IgD-negative memory B cell (primary cell): ENCODE data around the gene GRM4. TPM values are rescaled to one million over a fixed set of nuclear protein-coding genes. Genes with fewer than 3 reads are reported as not detected.

ENCODE experiments used
- H3K27ac Mint-ChIP-seq, 3 donors: one replicate each; pipeline ENCODE4 v1.8.0; 2020 to 2022; ENCODE audit warnings: mild to moderate bottlenecking in 3 of 3, mixed read lengths in 3 of 3, moderate library complexity in 1 of 3
- H3K27me3 Mint-ChIP-seq: one replicate; pipeline ENCODE4 v1.8.0; 2021; ENCODE audit warnings: mixed read lengths
- H3K36me3 Mint-ChIP-seq: one replicate; pipeline ENCODE4 v1.8.0; 2020; ENCODE audit warnings: mild to moderate bottlenecking, mixed read lengths
- H3K4me1 Mint-ChIP-seq, 3 donors: one replicate each; pipeline ENCODE4 v1.8.0; 2020 to 2022; ENCODE audit warnings: mixed read lengths in 3 of 3, mild to moderate bottlenecking in 1 of 3
- H3K4me3 Mint-ChIP-seq, 4 donors: one replicate each; pipeline ENCODE4 v1.8.0; 2020 to 2022; ENCODE audit warnings: mild to moderate bottlenecking in 4 of 4, mixed read lengths in 4 of 4, moderate library complexity in 3 of 4
- H3K9me3 Mint-ChIP-seq, 3 donors: one replicate each; pipeline ENCODE4 v1.8.0; 2020 to 2021; ENCODE audit warnings: mixed read lengths in 3 of 3, mild to moderate bottlenecking in 1 of 3
- polyA plus RNA-seq: library from polyadenylated mRNA; unstranded; fragments of 300-500 nt; fragmentation: Illumina TruSeq; gene quantifications from one replicate; pipeline ENCODE4 v1.2.3, GENCODE V29; 2021

Gene GRM4
- polyA plus RNA-seq, 1 donor from 2014 or later, result not detected

DNA sequence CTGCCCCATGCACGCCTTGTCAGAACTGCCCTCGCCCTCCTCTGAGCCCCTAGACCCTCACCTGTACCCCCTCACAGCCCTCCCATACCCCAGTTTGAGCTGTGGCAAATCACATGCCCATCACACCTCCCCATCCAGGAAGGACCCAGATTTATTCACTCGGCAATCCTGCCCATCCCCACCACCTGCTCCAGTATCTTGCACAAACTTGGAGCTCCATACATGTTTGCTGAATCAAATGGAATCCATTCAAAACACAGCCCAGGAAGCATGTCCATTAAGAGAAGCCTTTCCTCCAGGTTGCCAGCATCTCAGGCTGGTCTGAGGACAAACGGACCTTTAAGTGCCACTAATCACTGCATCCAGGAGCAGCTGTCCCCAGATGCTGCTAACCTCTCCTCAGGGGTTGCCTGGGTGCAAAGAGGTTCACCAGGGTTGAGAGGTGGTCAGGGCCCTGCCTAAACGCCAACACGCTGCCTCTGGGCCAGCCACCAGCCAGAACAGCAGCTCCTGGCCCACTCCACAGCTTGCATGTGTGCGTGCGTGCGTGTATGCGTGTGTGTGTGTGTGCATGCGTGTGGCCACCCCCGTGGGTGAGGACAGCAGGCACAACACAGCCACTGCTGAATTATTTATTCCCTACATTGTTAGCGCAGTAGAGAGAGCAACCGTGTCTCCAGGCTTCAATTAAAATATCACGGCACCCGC is 31.0 kb downstream of the GRM4 start:
- H3K4me3 Mint-ChIP-seq, result no peak overlapping the region
- no peaks in the 10 kb centered on the region for H3K4me1 Mint-ChIP-seq
- no peak overlapping the region for H3K27ac Mint-ChIP-seq
- no peaks in the 10 kb centered on the region for H3K9me3 Mint-ChIP-seq
- peaks cover 28% of the 10 kb centered on the region for H3K27me3 Mint-ChIP-seq
- H3K36me3 Mint-ChIP-seq, result no peaks in the 10 kb centered on the region

DNA sequence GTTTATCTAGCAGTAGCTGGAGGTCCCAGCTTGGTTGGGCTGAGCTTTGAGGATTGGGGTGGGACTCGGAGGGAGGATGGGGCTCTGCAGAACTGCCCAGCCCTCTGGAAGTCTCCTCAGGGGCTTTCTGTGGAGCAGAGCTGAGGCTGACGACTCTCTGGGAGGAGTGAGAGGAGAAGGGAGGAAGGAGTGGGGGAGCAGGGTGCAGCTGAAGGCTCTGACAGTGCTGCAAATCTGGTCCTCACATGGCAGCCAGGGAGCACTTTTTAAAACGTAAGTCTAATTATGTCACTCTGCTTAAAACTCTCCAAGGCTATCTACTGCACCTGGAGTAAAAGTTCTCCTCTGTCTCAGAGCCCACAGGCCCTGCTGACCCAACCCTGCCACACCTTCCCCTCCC is 32.4 kb downstream of the GRM4 start:
- peaks cover 36% of the 10 kb centered on the region for H3K27me3 Mint-ChIP-seq

DNA sequence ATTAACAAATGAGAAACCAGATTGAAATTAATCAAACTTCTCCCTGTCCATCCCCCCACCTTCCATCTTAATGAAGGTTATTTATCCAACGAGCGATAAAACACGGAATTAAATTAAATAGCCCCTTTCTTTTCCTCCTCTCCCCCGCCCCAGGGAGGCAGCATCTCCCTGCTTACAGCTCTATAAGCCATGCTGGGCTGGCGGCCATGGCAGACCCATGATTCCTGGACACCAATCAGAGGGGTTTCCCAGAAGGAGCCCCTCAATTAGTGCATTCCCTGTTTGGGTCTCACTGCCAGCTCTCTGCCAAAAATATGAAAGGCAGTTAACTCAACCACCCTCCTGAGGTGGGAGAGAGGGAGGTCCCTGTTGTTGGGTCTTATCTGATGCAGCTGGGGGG is 33.8 kb downstream of the GRM4 start:
- Mint-ChIP-seq H3K36me3 (no peaks in the 10 kb centered on the region), H3K4me3 (no peak overlapping the region), H3K27ac (no peak overlapping the region), H3K9me3 (peaks cover 0 to 2% (median 0%) of the 10 kb centered on the region in 3 donors), H3K4me1 (no peaks in the 10 kb centered on the region), H3K27me3 (peaks cover 39% of the 10 kb centered on the region)

More for the DNA sequence above, 32.4 kb downstream of the GRM4 start:
- peaks cover 0 to 1% (median 0%) of the 10 kb centered on the region in 3 donors for H3K9me3 Mint-ChIP-seq
- peak overlapping the region in 1 of 3 donors; percentile 61 for H3K27ac Mint-ChIP-seq
- no peak overlapping the region for H3K4me3 Mint-ChIP-seq
- H3K4me1 Mint-ChIP-seq, result no peaks in the 10 kb centered on the region
- no peaks in the 10 kb centered on the region for H3K36me3 Mint-ChIP-seq

DNA sequence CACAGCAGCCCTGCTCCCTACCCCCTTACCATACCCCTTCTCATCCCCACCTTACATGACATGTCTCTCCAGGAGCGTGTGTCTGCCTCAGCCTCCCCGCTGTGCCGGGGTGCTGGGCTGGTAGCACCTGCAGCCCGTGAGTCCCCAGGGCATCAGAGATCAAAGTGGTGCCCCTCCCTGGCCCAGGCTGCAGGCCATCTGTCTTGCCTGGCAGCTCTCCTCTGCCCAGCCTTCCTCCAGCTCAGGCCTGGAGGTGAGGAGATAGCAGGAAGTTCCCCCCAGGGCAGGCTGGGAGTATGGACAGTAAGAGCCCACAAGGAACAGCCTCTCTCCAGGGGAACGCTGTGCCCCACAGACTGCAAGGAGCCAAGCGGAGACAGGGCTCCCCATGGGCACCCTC is 35.3 kb downstream of the GRM4 start:
- peaks cover 42% of the 10 kb centered on the region for H3K27me3 Mint-ChIP-seq
- peaks cover 0 to 2% (median 0%) of the 10 kb centered on the region in 3 donors for H3K9me3 Mint-ChIP-seq
- peak overlapping the region in 1 of 3 donors; percentile 1 for H3K27ac Mint-ChIP-seq
- H3K4me1 Mint-ChIP-seq, result no peaks in the 10 kb centered on the region
- no peaks in the 10 kb centered on the region for H3K36me3 Mint-ChIP-seq
- no peak overlapping the region for H3K4me3 Mint-ChIP-seq

DNA sequence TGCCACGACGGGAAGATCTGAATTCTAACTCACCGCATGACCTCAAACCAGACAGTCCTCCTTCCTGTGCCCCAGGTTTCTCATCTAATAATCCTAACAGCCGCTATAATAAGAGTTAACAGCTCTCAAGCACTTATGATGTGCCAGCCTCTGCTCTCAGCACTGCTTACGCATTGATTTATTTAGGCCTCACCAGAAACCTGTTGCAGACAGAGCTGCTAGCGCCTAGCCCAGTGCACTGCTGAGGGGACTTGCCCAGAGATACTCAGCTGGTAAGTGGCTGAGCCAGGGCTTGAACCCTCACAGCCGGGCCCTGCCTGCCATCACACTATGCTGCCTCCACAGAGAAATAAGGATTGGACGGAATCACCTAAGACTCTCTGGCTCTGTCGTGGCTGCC is 37.7 kb downstream of the GRM4 start:
- no peaks in the 10 kb centered on the region for H3K36me3 Mint-ChIP-seq

DNA sequence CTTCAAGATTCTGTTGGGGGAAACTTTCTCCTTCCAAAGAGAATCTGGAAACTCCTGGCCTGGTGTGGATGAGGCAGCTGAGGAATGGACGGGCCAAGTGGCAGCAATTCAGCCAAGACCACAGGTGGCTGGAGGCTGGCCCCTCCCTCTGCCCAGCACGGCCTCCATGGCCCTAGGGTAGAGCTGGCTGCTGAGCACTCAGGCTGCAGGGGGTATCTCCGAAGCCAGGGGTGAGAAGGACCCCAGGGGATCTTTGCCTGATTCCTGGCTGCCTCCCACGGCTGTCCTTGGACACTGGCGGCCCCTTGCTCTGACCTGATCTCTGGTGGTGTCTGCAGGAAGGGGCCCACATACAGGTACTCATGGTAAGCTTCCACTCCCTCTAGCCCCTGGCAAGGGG is 39.0 kb downstream of the GRM4 start:
- Mint-ChIP-seq H3K4me3 (no peak overlapping the region), H3K27ac (no peak overlapping the region), H3K36me3 (no peaks in the 10 kb centered on the region), H3K9me3 (peaks cover 0 to 2% (median 0%) of the 10 kb centered on the region in 3 donors), H3K4me1 (no peaks in the 10 kb centered on the region), H3K27me3 (peaks cover 26% of the 10 kb centered on the region)

More for the DNA sequence above, 37.7 kb downstream of the GRM4 start:
- Mint-ChIP-seq H3K9me3 (peaks cover 0 to 2% (median 0%) of the 10 kb centered on the region in 3 donors), H3K4me1 (no peaks in the 10 kb centered on the region), H3K27ac (no peak overlapping the region), H3K27me3 (peaks cover 35% of the 10 kb centered on the region), H3K4me3 (no peak overlapping the region)

DNA sequence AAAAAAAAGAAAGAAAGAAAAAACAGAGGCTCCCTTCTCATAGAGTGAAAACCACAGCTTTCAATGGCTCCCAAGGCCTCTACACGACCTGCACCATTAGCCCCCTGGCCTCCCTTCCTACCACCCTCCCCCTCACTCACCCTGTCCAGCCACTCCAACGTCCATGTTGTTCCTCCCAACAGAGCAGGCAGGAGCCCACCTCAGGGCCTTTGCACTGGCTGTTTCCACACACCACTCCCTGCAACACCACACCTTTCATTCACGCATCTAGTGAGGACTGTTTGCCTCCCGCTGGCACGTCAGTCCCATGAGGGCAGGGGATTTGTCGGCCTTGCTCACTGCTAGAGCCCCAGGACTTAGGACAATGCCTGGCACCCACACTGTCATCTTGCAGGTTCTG is 39.5 kb downstream of the GRM4 start:
- H3K4me1 Mint-ChIP-seq, result no peaks in the 10 kb centered on the region
- no peak overlapping the region for H3K4me3 Mint-ChIP-seq
- no peaks in the 10 kb centered on the region for H3K36me3 Mint-ChIP-seq
- no peak overlapping the region for H3K27ac Mint-ChIP-seq
- peaks cover 0 to 2% (median 0%) of the 10 kb centered on the region in 3 donors for H3K9me3 Mint-ChIP-seq
- H3K27me3 Mint-ChIP-seq, result peaks cover 23% of the 10 kb centered on the region

DNA sequence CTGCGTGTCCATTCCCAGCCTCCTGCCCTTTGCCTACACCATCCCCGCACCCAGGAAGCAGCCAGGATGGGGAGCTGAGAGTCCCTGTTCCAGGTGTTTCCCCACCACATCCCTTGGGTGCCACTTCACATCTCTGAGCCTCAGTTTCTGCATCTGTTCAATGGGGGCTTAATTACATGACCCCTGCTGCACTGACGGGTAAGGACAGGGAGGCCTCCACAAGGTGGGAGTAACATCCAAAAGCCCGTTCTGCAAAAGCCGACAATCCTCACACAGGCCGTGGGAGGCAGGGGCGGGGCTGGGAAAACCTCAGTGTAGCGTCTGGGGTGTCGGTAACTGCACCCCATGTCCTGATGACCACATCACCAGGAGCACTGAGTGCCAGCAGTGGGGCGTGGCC is 41.3 kb downstream of the GRM4 start:
- H3K4me3 Mint-ChIP-seq, result no peak overlapping the region
- H3K27me3 Mint-ChIP-seq, result peaks cover 21% of the 10 kb centered on the region
- H3K27ac Mint-ChIP-seq, result no peak overlapping the region
- H3K9me3 Mint-ChIP-seq, result peaks cover 0 to 2% (median 0%) of the 10 kb centered on the region in 3 donors
- H3K36me3 Mint-ChIP-seq, result no peaks in the 10 kb centered on the region
- no peaks in the 10 kb centered on the region for H3K4me1 Mint-ChIP-seq

DNA sequence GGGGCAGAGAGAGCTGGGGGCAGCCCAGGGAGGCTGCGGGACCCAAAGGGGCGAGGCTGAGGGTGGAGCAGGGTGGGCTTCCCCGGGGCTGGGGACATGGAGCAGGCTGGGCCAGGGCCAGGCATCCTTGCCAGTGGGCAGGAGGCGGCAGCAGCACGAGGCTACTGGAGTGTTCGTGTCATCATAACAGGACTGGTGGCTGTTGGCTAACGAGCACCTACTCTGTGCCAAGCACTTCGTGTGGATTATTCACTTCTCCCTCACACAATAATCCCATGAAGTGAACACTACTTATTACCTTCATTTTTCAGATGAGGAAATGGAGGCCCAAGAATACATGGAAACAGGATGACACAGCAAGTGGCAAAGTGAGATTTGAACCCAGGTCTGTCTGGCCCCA is 41.7 kb downstream of the GRM4 start:
- Mint-ChIP-seq H3K27me3 (peaks cover 19% of the 10 kb centered on the region), H3K36me3 (no peaks in the 10 kb centered on the region), H3K4me1 (no peaks in the 10 kb centered on the region), H3K9me3 (peaks cover 0 to 2% (median 0%) of the 10 kb centered on the region in 3 donors), H3K4me3 (no peak overlapping the region), H3K27ac (no peak overlapping the region)

DNA sequence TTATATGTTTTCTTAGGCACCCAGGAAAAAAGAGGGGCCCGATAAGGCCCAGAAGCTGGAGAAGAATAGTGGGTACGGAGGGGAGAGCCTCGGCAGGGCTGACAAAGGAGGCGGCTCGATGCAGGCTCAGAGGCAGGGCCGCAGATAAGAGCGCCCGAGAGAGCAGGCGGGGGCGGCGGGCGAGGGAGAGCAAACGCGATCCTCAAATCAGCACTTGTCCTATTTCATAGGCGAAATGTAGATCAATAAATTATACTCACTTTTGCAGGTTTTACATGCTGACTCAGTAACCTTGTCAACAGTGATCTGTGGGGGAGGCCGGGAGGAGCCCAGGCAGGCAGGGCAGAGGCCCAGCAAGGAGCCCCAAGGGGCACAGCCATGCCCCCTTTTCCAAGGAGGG is 42.6 kb downstream of the GRM4 start:
- Mint-ChIP-seq H3K27ac (no peak overlapping the region), H3K9me3 (no peaks in the 10 kb centered on the region), H3K36me3 (no peaks in the 10 kb centered on the region), H3K4me1 (no peaks in the 10 kb centered on the region), H3K27me3 (peaks cover 15% of the 10 kb centered on the region), H3K4me3 (no peak overlapping the region)

DNA sequence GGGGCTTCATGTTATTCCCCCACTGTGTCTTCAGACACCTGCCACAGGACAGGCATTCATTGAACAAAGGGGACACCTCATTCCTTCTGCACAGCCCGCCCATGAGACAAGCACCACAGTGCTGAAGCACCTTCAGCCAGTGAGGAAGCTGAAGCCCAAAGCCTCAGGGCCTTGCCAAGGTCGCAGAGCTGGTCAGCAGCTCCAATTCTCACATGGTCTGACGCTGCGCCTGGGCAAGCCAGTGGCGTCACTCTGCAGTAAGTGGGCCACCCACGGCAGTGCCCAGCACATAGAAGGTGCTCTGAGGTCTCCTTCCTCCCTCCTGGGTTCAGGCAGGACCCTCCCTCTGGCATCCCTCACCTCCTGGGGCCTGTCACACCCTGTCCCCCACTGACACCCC is 43.2 kb downstream of the GRM4 start:
- no peaks in the 10 kb centered on the region for H3K36me3 Mint-ChIP-seq
- H3K9me3 Mint-ChIP-seq, result no peaks in the 10 kb centered on the region
- H3K4me1 Mint-ChIP-seq, result no peaks in the 10 kb centered on the region
- H3K27ac Mint-ChIP-seq, result no peak overlapping the region
- no peak overlapping the region for H3K4me3 Mint-ChIP-seq
- peaks cover 19% of the 10 kb centered on the region for H3K27me3 Mint-ChIP-seq

DNA sequence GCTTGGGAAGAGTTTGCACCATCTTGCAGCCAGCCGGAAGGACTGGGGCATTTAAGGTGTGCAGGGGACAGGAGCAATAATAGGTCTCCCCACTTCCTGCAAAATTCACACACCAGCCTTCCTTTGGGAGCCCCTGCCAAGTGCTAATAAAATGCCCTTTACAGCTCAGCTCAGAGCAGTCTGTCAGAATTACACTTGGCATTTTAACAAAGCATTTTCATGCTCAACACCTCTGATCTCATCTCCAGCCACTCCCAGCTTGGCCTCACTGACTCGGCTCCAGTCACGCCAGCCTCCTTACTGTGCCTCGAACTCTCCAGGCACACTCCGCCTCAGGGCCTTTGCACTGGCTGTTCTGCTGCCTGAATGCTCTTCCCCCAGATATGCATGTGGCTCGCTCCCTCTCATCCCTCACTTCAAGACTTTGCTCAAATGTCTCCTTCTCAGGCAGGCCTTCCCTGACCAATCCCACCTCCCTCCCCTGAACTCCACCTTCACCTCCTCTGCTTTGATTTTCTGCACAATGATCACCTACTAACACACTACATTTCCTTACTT is 43.7 kb downstream of the GRM4 start:
- H3K9me3 Mint-ChIP-seq, result no peaks in the 10 kb centered on the region
- no peaks in the 10 kb centered on the region for H3K36me3 Mint-ChIP-seq
- no peak overlapping the region for H3K27ac Mint-ChIP-seq
- H3K4me3 Mint-ChIP-seq, result no peak overlapping the region
- peaks cover 15% of the 10 kb centered on the region for H3K27me3 Mint-ChIP-seq
- no peaks in the 10 kb centered on the region for H3K4me1 Mint-ChIP-seq

DNA sequence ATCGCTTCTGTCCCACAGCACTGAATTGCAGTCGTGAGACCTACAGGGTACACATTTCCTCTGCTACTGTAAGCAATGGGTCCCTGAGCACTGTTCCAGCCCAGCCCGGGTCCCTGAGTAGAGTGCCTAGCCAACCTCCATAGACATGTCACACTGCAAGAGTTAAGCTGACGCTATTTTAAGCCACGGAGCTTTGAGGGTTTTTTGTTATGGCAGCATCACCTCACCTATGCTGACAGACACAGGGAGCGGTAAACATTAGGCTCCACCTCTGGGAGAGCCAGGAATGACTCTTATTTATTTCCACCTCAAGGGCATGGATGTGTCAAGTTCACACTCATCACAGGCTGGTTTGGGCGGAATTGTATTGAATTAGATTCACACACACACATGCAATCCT is 45.1 kb downstream of the GRM4 start:
- Mint-ChIP-seq H3K27me3 (peaks cover 23% of the 10 kb centered on the region), H3K9me3 (no peaks in the 10 kb centered on the region), H3K4me3 (no peak overlapping the region), H3K36me3 (no peaks in the 10 kb centered on the region), H3K4me1 (peaks cover 0 to 1% (median 0%) of the 10 kb centered on the region in 3 donors), H3K27ac (no peak overlapping the region)

DNA sequence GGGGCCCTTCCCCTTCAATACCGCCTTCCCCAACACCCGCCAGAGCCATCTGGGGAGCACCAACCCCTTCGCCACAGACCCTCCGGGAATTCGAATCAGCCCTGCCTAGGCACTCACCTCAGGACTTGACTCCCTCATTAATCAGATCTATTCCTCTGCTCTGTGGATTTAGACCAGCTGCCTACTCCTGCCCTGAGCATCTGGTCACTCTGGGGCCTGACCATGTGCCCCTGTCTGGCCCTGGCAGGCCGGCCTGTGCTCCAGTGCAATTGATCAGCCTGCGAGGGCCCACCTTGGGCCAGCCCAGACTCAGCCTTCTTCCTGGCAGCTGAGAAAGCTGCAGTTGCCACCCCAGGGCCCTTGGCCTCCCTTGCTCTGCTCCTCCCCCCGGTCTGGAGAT is 46.0 kb downstream of the GRM4 start:
- no peaks in the 10 kb centered on the region for H3K9me3 Mint-ChIP-seq
- peaks cover 22% of the 10 kb centered on the region for H3K27me3 Mint-ChIP-seq
- no peaks in the 10 kb centered on the region for H3K36me3 Mint-ChIP-seq
- peak overlapping the region in 1 of 4 donors; percentile 17 for H3K4me3 Mint-ChIP-seq
- H3K4me1 Mint-ChIP-seq, result peaks cover 0 to 1% (median 0%) of the 10 kb centered on the region in 3 donors
- H3K27ac Mint-ChIP-seq, result no peak overlapping the region

DNA sequence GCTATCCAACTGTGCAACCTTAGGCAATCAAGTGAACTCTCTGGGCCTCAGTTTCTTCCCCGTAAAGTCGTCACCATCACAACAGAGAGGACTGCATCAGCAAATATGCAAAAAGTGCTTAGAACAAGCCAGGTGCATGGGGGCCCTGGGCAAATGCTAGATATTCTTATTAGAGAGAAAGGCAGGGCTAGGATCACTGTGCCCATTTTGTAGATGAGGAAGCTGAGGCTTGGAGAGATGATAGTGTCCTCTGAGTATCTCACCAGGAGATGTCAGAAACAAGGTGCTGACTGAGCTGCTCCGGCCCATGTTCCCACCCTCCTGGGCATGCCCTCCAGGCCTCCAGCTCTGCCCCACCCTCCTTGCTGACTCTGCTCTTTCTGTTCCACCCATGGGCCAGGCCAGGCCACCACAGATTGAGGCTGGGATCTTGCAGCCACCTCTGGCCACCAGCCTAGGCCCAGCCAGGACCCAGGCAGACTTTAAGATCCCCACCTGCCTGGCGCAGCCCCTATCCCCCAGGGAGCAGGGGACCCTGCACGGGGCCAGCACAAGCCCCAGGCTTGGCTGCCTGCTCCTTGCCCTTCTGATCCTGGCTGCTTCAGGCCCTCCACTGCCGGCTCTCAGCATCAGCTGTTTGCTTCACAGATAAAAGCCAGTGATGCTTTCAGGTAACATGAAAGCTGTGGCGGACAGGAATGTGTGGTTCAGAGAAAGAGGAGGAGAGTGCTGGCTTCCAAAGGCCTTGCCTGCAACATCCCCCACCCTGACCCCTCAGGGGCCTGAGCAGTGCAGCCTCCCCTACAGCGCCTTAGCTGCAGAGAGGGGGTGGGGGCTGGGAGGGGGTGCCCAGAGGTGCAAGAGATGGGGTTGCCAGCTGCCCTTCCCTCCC is 47.6 kb downstream of the GRM4 start:
- H3K27ac Mint-ChIP-seq, result no peak overlapping the region
- H3K9me3 Mint-ChIP-seq, result peaks cover 0 to 5% (median 2%) of the 10 kb centered on the region in 3 donors
- no peak overlapping the region for H3K4me3 Mint-ChIP-seq
- peaks cover 31% of the 10 kb centered on the region for H3K27me3 Mint-ChIP-seq
- peaks cover 0 to 1% (median 0%) of the 10 kb centered on the region in 3 donors for H3K4me1 Mint-ChIP-seq
- no peaks in the 10 kb centered on the region for H3K36me3 Mint-ChIP-seq
